BLaER1 (cell line): Measurements from ENCODE around the gene OR6V1.

ENCODE experiments used
- H3K27ac ChIP-seq: shearing (Covaris generic); formaldehyde crosslinking; 2 replicates; pipeline ENCODE4 v1.8.1; 2022
- H3K27me3 ChIP-seq: shearing (Covaris generic); formaldehyde crosslinking; 2 replicates; pipeline ENCODE4 v1.8.1; 2022
- H3K36me3 ChIP-seq: shearing (Covaris generic); formaldehyde crosslinking; 2 replicates; pipeline ENCODE4 v1.8.1; 2022
- H3K4me1 ChIP-seq: shearing (Covaris generic); formaldehyde crosslinking; 2 replicates; pipeline ENCODE4 v1.8.1; 2022
- H3K4me2 ChIP-seq: shearing (Covaris generic); formaldehyde crosslinking; 2 replicates; pipeline ENCODE4 v1.8.1; 2022
- H3K4me3 ChIP-seq: shearing (Covaris generic); formaldehyde crosslinking; 2 replicates; pipeline ENCODE4 v1.8.1; 2022
- H3K9ac ChIP-seq: shearing (Covaris generic); formaldehyde crosslinking; 2 replicates; pipeline ENCODE4 v1.8.1; 2022
- H3K9me3 ChIP-seq: shearing (Covaris generic); formaldehyde crosslinking; 2 replicates; pipeline ENCODE4 v1.8.1; 2022
- H4K20me1 ChIP-seq: shearing (Covaris generic); formaldehyde crosslinking; 2 replicates; pipeline ENCODE4 v1.8.1; 2022
- Cebpa-rat ChIP-seq: shearing (Covaris generic); IDR thresholded peaks from 2 replicates; pipeline ENCODE4 v1.8.1; 2022

Gene OR6V1

DNA sequence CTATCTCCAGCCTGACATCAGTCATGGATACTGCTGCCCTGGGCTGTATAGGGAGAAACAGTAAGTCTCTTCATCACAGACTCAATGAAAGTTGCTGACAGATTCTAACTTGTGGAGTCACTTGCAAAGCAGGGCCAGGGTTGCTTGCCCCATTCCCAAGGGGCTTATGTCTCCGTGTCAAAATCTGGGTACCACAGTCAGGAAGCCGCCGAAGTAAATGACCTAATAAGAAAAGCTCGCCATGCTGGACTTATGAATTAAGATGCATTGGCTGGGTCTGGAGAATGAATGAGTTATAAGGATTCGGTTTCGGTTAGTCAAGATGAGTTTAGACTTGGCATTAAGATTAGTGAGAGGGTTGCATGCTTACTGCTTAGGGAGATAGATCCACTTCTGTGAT lies 10.8 kb upstream of the OR6V1 start:
- H3K4me3 ChIP-seq = no peak overlapping the region
- no peaks in the 10 kb centered on the region for H3K36me3 ChIP-seq
- H4K20me1 ChIP-seq = no peaks in the 10 kb centered on the region
- H3K4me2 ChIP-seq = peak overlapping the region; percentile 11
- no peak for TF ChIP-seq Cebpa-rat
- H3K27ac ChIP-seq = no peak overlapping the region
- peaks cover 22% of the 10 kb centered on the region for H3K4me1 ChIP-seq
- H3K9me3 ChIP-seq = no peaks in the 10 kb centered on the region
- H3K27me3 ChIP-seq = no peaks in the 10 kb centered on the region
- H3K9ac ChIP-seq = no peak overlapping the region

DNA sequence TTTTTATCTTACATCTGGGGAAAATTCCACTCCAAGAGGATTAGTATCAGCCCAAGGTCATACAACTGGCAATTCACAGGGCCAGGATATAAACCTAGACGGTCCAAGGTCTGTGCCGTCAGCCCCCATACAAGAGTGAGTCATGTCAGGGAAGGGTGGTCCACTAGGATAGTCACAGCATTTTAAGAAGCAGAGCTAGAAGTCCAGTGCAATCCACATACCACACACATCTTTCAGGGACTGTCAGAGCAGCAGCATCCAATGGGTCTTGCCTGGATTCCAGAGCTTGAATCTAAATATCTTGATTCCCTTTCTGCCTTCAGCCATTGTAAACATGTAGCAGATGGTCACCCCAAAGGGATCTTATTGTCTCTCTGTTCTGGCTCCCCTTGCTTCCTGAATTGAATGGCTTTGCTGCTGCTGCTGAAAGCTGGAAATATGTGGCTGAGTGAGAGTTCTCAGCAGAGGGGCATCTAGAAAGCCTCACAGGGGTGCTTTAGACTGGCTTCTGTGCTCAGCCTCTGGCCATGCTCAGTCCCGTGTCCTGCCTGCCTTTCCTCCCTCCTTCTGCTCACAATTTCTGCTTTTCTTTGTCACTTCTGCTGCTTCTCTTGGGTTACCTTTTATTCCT lies 9.9 kb upstream of the OR6V1 start:
- no peak overlapping the region for H3K9ac ChIP-seq
- H3K4me3 ChIP-seq = no peak overlapping the region
- no peak overlapping the region for H3K27ac ChIP-seq
- H3K4me1 ChIP-seq = peaks cover 30% of the 10 kb centered on the region
- H4K20me1 ChIP-seq = no peaks in the 10 kb centered on the region
- peak overlapping the region; percentile 11 for H3K4me2 ChIP-seq
- TF ChIP-seq Cebpa-rat = no peak
- H3K27me3 ChIP-seq = no peaks in the 10 kb centered on the region
- no peaks in the 10 kb centered on the region for H3K36me3 ChIP-seq
- H3K9me3 ChIP-seq = no peaks in the 10 kb centered on the region

DNA sequence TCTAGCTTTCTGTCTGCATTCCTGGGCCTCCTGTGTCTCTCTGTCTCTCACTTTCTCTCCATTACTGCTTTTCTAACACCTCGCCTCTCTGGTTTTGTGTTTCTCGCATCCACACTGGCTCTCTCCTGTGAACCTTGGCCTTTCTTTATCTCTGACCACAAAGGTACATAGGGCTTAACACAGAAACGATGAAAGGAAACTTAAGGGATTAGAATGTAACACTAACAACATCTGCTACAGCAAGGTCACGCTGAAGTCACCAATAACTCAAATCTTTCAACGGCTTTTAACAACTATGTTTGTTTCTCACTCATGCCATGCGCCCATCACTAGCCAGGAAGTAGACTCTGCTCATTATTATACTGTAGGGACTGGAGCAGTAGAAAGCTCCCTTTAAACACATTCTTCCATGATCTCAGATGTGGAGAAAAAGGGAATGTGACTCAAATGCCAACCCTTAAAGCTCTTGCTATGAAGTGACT lies 9.3 kb upstream of the OR6V1 start:
- Histone ChIP-seq H3K27me3 (no peaks in the 10 kb centered on the region), H3K4me3 (no peak overlapping the region), H3K9ac (no peak overlapping the region), H3K9me3 (no peaks in the 10 kb centered on the region), H3K4me2 (peak overlapping the region; percentile 11; the same call in 1 of the 2 replicates), H3K36me3 (no peaks in the 10 kb centered on the region), H4K20me1 (no peaks in the 10 kb centered on the region), H3K4me1 (peaks cover 36% of the 10 kb centered on the region), H3K27ac (no peak overlapping the region)
- no peak for TF ChIP-seq Cebpa-rat

DNA sequence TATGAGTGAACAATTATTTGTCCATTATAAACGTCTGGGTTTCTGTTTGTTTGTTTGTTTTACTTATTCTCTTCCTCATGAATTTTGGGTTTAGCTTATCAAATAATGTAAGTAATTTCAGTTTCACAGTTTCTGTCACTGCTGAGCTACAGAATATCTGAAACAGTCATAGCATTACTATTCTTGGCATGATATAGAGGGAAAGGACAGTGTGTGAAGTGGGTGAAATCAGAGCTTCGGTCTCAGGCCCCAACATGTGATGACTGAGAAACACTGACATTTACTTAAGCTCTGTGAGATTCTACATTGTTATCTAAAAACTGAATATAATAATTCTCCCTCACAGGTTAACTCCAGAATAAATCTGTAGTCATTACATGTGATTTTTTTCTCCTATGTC lies 8.8 kb upstream of the OR6V1 start:
- no peak overlapping the region for H3K4me3 ChIP-seq
- peaks cover 41% of the 10 kb centered on the region for H3K4me1 ChIP-seq
- no peaks in the 10 kb centered on the region for H3K36me3 ChIP-seq
- no peaks in the 10 kb centered on the region for H3K27me3 ChIP-seq
- no peaks in the 10 kb centered on the region for H4K20me1 ChIP-seq
- no peak for TF ChIP-seq Cebpa-rat
- H3K4me2 ChIP-seq = no peak overlapping the region
- H3K9me3 ChIP-seq = no peaks in the 10 kb centered on the region
- H3K9ac ChIP-seq = no peak overlapping the region
- no peak overlapping the region for H3K27ac ChIP-seq

DNA sequence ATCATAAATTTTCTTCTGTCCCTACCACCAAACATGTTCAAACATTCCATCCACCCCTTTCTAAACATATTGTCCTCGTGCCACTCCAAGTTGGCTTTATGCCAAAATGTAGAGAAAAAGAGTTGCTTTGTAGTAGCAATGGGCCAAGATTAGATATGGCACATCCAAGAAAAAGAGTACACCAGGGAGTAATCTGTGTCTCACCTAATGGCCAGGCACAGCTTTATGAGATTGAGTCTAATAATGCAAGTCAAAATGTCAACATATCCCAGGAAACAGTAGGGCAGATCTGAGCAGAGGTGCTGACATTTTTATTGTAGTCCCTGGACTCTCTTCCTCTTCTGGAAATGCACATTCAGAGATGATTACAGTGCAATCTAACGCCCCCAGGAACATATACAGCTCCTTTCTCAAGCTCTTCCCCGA lies 5.7 kb upstream of the OR6V1 start:
- Histone ChIP-seq H3K27me3 (no peaks in the 10 kb centered on the region), H3K27ac (no peak overlapping the region), H3K36me3 (no peaks in the 10 kb centered on the region), H3K4me3 (no peak overlapping the region), H3K4me1 (peaks cover 55% of the 10 kb centered on the region), H3K9me3 (no peaks in the 10 kb centered on the region), H3K9ac (no peak overlapping the region), H3K4me2 (no peak overlapping the region), H4K20me1 (no peaks in the 10 kb centered on the region)
- no peak for TF ChIP-seq Cebpa-rat

DNA sequence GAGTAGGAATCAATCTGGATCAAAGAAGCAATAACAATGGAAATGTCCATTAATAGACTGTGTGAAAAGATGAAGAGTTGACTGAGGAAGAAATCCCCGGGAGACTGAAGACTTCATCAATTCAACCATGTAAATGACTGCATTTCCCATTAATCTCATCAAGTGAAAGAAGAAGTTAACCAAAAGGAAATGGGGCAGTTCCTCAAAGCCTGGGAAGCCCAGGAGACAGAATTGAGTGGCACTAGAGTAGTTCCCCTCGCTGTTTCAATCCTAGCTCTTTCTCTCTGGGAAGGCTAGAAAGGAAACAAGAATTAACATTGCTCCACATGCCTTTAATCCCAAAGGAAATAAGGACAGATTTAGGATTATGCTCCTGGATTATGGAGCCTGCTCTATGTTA lies 4.8 kb upstream of the OR6V1 start:
- H3K36me3 ChIP-seq = no peaks in the 10 kb centered on the region
- H3K27ac ChIP-seq = no peak overlapping the region
- H3K9ac ChIP-seq = no peak overlapping the region
- no peaks in the 10 kb centered on the region for H3K9me3 ChIP-seq
- peak overlapping the region; percentile 50 for H3K4me2 ChIP-seq
- H4K20me1 ChIP-seq = no peaks in the 10 kb centered on the region
- TF ChIP-seq Cebpa-rat = no peak
- H3K4me3 ChIP-seq = no peak overlapping the region
- no peaks in the 10 kb centered on the region for H3K27me3 ChIP-seq
- H3K4me1 ChIP-seq = peaks cover 46% of the 10 kb centered on the region

DNA sequence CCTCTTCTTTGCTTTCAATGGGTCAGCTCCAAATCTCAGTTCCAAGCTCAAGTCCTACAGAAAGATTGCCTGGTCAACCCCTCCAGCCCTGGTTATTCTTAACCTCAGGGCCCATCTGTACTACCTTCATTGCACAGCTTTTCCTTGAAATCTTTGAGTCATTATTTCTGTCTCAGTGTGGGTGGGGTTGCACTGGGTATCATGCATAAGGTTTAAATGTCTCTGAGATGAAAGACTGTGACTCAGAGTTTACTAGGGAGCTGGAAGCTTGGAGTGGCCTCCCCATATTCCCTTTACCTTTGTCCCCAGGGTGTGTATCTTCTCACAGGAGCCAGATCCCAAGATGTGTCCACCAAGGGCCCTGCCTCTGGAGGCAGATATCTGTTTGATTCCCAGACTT lies 3.3 kb upstream of the OR6V1 start:
- Histone ChIP-seq H3K27ac (peak overlapping the region; percentile 24), H3K9me3 (no peaks in the 10 kb centered on the region), H3K27me3 (no peaks in the 10 kb centered on the region), H3K4me2 (peak overlapping the region; percentile 66), H3K9ac (no peak overlapping the region), H4K20me1 (no peaks in the 10 kb centered on the region), H3K4me1 (peaks cover 38% of the 10 kb centered on the region), H3K36me3 (no peaks in the 10 kb centered on the region), H3K4me3 (no peak overlapping the region)
- no peak for TF ChIP-seq Cebpa-rat

DNA sequence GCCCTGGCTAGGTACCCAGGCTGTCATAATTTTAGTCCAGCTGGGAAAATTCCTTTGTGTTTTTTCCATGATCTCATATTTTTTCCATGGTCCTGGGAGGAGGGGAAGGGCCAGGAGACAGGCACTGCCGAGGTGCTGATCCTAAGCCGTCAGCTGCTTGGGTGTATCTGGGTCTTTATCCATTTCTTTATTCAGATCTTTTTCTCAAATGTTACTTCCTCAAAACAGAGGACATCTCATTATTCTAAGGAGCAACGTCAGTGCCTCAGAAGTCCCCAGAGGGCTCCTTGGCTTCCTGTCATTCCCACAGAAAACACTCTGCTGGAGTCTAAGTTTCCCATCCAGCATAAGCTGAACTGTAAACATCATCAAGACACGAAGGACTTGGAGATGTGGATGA lies 2.8 kb upstream of the OR6V1 start:
- Histone ChIP-seq H3K4me2 (peak overlapping the region; percentile 66), H3K27ac (peak overlapping the region; percentile 24), H3K27me3 (no peaks in the 10 kb centered on the region), H4K20me1 (no peaks in the 10 kb centered on the region), H3K4me3 (no peak overlapping the region), H3K9me3 (no peaks in the 10 kb centered on the region), H3K4me1 (peaks cover 38% of the 10 kb centered on the region), H3K36me3 (no peaks in the 10 kb centered on the region), H3K9ac (no peak overlapping the region; the same call in 1 of the 2 replicates)
- TF ChIP-seq Cebpa-rat = no peak

DNA sequence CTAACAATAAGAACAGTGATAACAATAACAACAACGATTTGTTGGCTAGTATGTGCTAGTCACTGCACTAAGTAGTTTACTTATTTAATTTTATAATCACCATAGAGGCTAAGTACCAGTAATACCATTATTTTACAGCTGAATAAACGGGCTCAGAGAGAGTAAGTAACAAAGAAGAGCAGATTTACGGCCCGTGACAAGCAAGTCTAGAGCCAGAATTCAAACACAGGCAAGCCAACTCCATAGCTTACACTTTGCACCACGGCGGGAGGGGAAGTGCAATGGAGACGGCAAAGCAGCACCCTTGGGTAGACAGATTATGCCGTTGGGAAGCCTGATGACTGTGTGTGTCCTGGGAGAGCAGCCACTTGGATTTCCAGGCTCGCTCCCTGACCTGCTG lies 1.2 kb upstream of the OR6V1 start:
- no peaks in the 10 kb centered on the region for H3K9me3 ChIP-seq
- H3K27me3 ChIP-seq = no peaks in the 10 kb centered on the region
- no peak overlapping the region for H3K4me2 ChIP-seq
- H3K4me1 ChIP-seq = peaks cover 38% of the 10 kb centered on the region
- H3K27ac ChIP-seq = no peak overlapping the region; the same call in 1 of the 2 replicates
- H3K36me3 ChIP-seq = no peaks in the 10 kb centered on the region
- H3K4me3 ChIP-seq = no peak overlapping the region
- H4K20me1 ChIP-seq = no peaks in the 10 kb centered on the region
- TF ChIP-seq Cebpa-rat = no peak
- no peak overlapping the region for H3K9ac ChIP-seq

DNA sequence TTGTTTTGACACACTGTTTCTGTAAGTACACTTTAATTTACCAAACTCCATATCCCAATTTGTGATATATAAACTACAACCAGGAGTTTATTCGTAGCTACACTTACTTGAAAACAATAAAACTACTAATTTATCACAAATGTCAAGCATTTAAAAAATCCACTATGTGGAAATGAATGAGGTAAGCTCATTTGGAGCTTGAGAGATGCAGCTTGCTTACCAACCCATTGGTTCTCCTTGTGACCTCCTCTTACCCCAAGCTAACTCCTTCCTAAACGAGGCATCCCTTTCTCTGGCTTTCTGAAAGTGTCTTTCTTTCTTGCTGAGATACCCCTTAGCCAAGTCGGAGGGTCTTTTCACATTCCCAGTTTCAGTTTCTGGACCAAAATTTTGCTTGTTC lies 2.5 kb downstream of the OR6V1 start:
- Histone ChIP-seq H3K9ac (no peak overlapping the region), H3K4me3 (no peak overlapping the region), H3K36me3 (no peaks in the 10 kb centered on the region), H3K9me3 (no peaks in the 10 kb centered on the region), H3K27ac (no peak overlapping the region), H4K20me1 (no peaks in the 10 kb centered on the region), H3K27me3 (no peaks in the 10 kb centered on the region), H3K4me2 (no peak overlapping the region), H3K4me1 (peaks cover 6% of the 10 kb centered on the region)
- TF ChIP-seq Cebpa-rat = no peak

DNA sequence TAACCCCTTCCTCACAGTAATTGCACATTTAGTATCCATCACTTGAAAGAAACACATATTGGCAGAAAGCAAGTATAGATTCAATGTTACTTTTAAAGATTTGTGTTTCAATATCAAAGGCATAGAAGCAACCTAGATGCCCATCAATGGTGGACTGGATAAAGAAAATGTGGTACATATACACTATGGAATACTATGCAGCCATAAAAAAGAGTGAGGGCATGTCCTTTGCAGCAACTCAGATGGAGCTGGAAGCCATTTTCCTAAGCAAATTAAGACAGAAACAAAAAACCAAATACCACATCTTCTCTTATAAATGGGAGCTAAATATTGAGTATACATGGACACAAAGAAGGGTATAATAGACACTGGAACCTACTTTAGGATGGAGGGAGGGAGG lies 3.6 kb downstream of the OR6V1 start:
- H3K4me2 ChIP-seq = no peak overlapping the region
- H4K20me1 ChIP-seq = no peaks in the 10 kb centered on the region
- H3K9me3 ChIP-seq = no peaks in the 10 kb centered on the region
- H3K36me3 ChIP-seq = no peaks in the 10 kb centered on the region
- no peak for TF ChIP-seq Cebpa-rat
- H3K4me3 ChIP-seq = no peak overlapping the region
- H3K27me3 ChIP-seq = no peaks in the 10 kb centered on the region
- no peak overlapping the region for H3K9ac ChIP-seq
- peaks cover 5% of the 10 kb centered on the region for H3K4me1 ChIP-seq
- no peak overlapping the region for H3K27ac ChIP-seq
